MCF 10A (cell line): ENCODE results near the gene RNF125. TPM values are rescaled to one million over a fixed set of nuclear protein-coding genes. Genes with fewer than 3 reads are reported as not detected.

Experiments
- BruUV-seq: library from RNA; stranded (reverse); fragments of 400-500 nt; replicated peaks from 2 replicates; lab custom pipeline; 2021; lab: Mats Ljungman, UMichigan
- CTCF ChIA-PET: fragments of 300-600 bp; sonication (Branson Sonifier 250); formaldehyde crosslinking; extraction: SDS; loops from one replicate; lab custom pipeline; 2021; ENCODE audit warnings: antibody characterized with exemption, inconsistent platforms; lab: Yijun Ruan, JAX
- POLR2A ChIA-PET: fragments of 300-600, 350-650 bp; sonication (Branson Sonifier 250); formaldehyde crosslinking; extraction: SDS; loops from one replicate; lab custom pipeline; 2020; ENCODE audit warnings: antibody characterized with exemption, inconsistent platforms; lab: Yijun Ruan, JAX
- DNase-seq: peaks from one replicate; pipeline ENCODE4 v3.0.0-alpha.2; 2018; ENCODE audit not compliant: unreplicated experiment
- H3K27ac Mint-ChIP-seq: one replicate; pipeline ENCODE4 v1.8.0; 2022; ENCODE audit warnings: mild to moderate bottlenecking, low read depth, mixed read lengths; ENCODE audit not compliant: unreplicated experiment
- H3K27me3 Mint-ChIP-seq: one replicate; pipeline ENCODE4 v1.8.0; 2022; ENCODE audit warnings: mixed read lengths; ENCODE audit not compliant: insufficient read depth, unreplicated experiment
- H3K36me3 Mint-ChIP-seq: one replicate; pipeline ENCODE4 v1.8.0; 2022; ENCODE audit warnings: mild to moderate bottlenecking, moderate library complexity, mixed read lengths; ENCODE audit not compliant: insufficient read depth, unreplicated experiment
- H3K4me1 Mint-ChIP-seq: one replicate; pipeline ENCODE4 v1.8.0; 2022; ENCODE audit warnings: mixed read lengths; ENCODE audit not compliant: insufficient read depth, unreplicated experiment
- H3K4me3 Mint-ChIP-seq: one replicate; pipeline ENCODE4 v1.8.0; 2022; ENCODE audit warnings: mild to moderate bottlenecking, moderate library complexity, mixed read lengths; ENCODE audit not compliant: unreplicated experiment
- H3K9me3 Mint-ChIP-seq: one replicate; pipeline ENCODE4 v1.8.0; 2022; ENCODE audit warnings: mixed read lengths; ENCODE audit not compliant: unreplicated experiment
- CTCF ChIP-seq: fragments of 200-600 bp; IDR thresholded peaks from one replicate; pipeline ENCODE4 v1.8.0; 2022; ENCODE audit warnings: antibody characterized with exemption, mild to moderate bottlenecking; ENCODE audit not compliant: unreplicated experiment
- intact Hi-C: fragments of 100-400 bp; cut with micrococcal nuclease; formaldehyde crosslinking; loops from 2 replicates; pipeline ENCODE4 v1.14.1; 2022
- total RNA-seq: library from RNA; stranded (reverse); gene quantifications from 2 replicates; pipeline ENCODE4 v1.2.3, GENCODE V29; 2022

Gene RNF125
- total RNA-seq, 1 experiment from 2014 or later = 6.2 TPM

- peaks cover 15% of the 10 kb centered on the region for H3K9me3 Mint-ChIP-seq
- no TSS peak for BruUV-seq
- no peaks in the 10 kb centered on the region for H3K4me1 Mint-ChIP-seq
- ChIA-PET POLR2A (no interaction called here), CTCF (interaction anchor here (0.6 kb wide), 1 partner anchor 259 kb away, joined by 3 read pairs; no protein-coding TSS in a partner anchor)
- H3K27me3 Mint-ChIP-seq = no peaks in the 10 kb centered on the region
- H3K4me3 Mint-ChIP-seq = no peak overlapping the region
- TF ChIP-seq CTCF = no peak
- no peak for DNase-seq
- intact Hi-C loops = no loop called here
- no peak overlapping the region for H3K27ac Mint-ChIP-seq
- H3K36me3 Mint-ChIP-seq = no peaks in the 10 kb centered on the region
These were observed 37.8 kb upstream of the RNF125 start for GRCh38 chr18:31980863-31981262.

- H3K27me3 Mint-ChIP-seq = no peaks in the 10 kb centered on the region
- no peaks in the 10 kb centered on the region for H3K4me1 Mint-ChIP-seq
- intact Hi-C loops = no loop called here
- peaks cover 10% of the 10 kb centered on the region for H3K9me3 Mint-ChIP-seq
- CTCF ChIA-PET = interaction anchor here (0.8 kb wide), 1 partner anchor 67 kb away, joined by 3 read pairs; no protein-coding TSS in a partner anchor
- H3K27ac Mint-ChIP-seq = no peak overlapping the region
- no TSS peak for BruUV-seq
- H3K36me3 Mint-ChIP-seq = no peaks in the 10 kb centered on the region
- no peak overlapping the region for H3K4me3 Mint-ChIP-seq
- TF ChIP-seq CTCF = no peak
- POLR2A ChIA-PET = no interaction called here
- DNase-seq = peak; percentile 14
These were observed 35.6 kb upstream of the RNF125 start for GRCh38 chr18:31983020-31983419.

GRCh38 chr18:31983976-31984375, 34.6 kb upstream of the RNF125 start:
- ChIA-PET POLR2A (no interaction called here), CTCF (interaction anchor here (0.7 to 0.8 kb wide), 2 partner anchors 66 to 259 kb away, joined by 3 read pairs; no protein-coding TSS in a partner anchor)
- Mint-ChIP-seq H3K27me3 (no peaks in the 10 kb centered on the region), H3K4me3 (no peak overlapping the region), H3K36me3 (no peaks in the 10 kb centered on the region), H3K27ac (no peak overlapping the region), H3K9me3 (peaks cover 2% of the 10 kb centered on the region), H3K4me1 (no peaks in the 10 kb centered on the region)
- intact Hi-C loops = no loop called here
- no peak for TF ChIP-seq CTCF
- no TSS peak for BruUV-seq
- DNase-seq = no peak

GRCh38 chr18:31990823-31991222, 27.8 kb upstream of the RNF125 start:
- no peak for TF ChIP-seq CTCF
- ChIA-PET CTCF (interaction anchor here (1.0 kb wide), 1 partner anchor 41 kb away, joined by 3 read pairs; no protein-coding TSS in a partner anchor), POLR2A (no interaction called here)
- H3K27me3 Mint-ChIP-seq = no peaks in the 10 kb centered on the region
- H3K4me1 Mint-ChIP-seq = no peaks in the 10 kb centered on the region
- no peaks in the 10 kb centered on the region for H3K36me3 Mint-ChIP-seq
- intact Hi-C loops = no loop called here
- DNase-seq = no peak
- no peak overlapping the region for H3K4me3 Mint-ChIP-seq
- H3K27ac Mint-ChIP-seq = no peak overlapping the region
- no peaks in the 10 kb centered on the region for H3K9me3 Mint-ChIP-seq
- no TSS peak for BruUV-seq
